K562 (cell line): ENCODE data around the gene PCSK7. TPM values are rescaled to one million over a fixed set of nuclear protein-coding genes. Genes with fewer than 3 reads are reported as not detected.

ENCODE experiments used
- ATF1 ChIP-seq, 2 experiments: fragments of 450-650 bp in 1 of 2; IDR thresholded peaks; 2 replicates each; pipeline ENCODE4 v1.6.1; 2016; ENCODE audit warnings: missing compliant biosample characterization in 1 of 2, missing genetic modification characterization in 1 of 2
- CTCFL ChIP-seq: IDR thresholded peaks from 2 replicates; pipeline ENCODE4 v1.6.1; 2011; ENCODE audit warnings: borderline replicate concordance, low read depth, mild to moderate bottlenecking, moderate library complexity, low read length; ENCODE audit not compliant: insufficient read depth, poor library complexity, severe bottlenecking
- LCOR ChIP-seq: sonication (generic); formaldehyde crosslinking; IDR thresholded peaks from 2 replicates; pipeline ENCODE4 v1.8.0; 2022; ENCODE audit warnings: mild to moderate bottlenecking, missing genetic modification reagents
- RCOR1 ChIP-seq, 2 experiments: IDR thresholded peaks; 2 replicates each; pipeline ENCODE4 v1.6.1; 2012; ENCODE audit warnings: low read depth in 2 of 2, low read length in 2 of 2, borderline replicate concordance in 1 of 2, improper control_type of control experiment in 1 of 2
- polyA plus RNA-seq, 8 experiments: library from polyadenylated mRNA; depleted of rRNA in 4 of 8; stranded (reverse) in 5 of 8; unstranded in 3 of 8; fragments of >200 nt; fragmentation: Nextera tagmentation in 2 of 8; fragmentation: Illumina TruSeq in 1 of 8; extraction: Ambion mirVana in 2 of 8; extraction: Trizol in 1 of 8; gene quantifications; 2 replicates each; pipeline versions ENCODE4 v1.2.1 to v1.2.3, GENCODE V29; 2011 to 2014; ENCODE audit warnings: inconsistent platforms in 1 of 8, missing spikeins in 1 of 8
- total RNA-seq, 7 experiments: library from RNA; depleted of rRNA in 6 of 7; stranded (reverse); fragments of >200 nt in 6 of 7; fragmentation: Illumina TruSeq in 2 of 7; extraction: Trizol in 2 of 7; gene quantifications; 2 replicates each; pipeline versions ENCODE4 v1.2.1 to v1.2.3, GENCODE V29; 2011 to 2021; ENCODE audit warnings: low replicate concordance in 1 of 7
- TF ChIP-seq, protein P1 (sequence below): fragments of 450-650 bp; IDR thresholded peaks from 2 replicates; pipeline ENCODE4 v1.6.1; 2016; ENCODE audit warnings: antibody characterized with exemption
- TF ChIP-seq, protein P2 (sequence below): fragments of 450-650 bp; IDR thresholded peaks from 2 replicates; pipeline ENCODE4 v1.6.1; 2016
- TF ChIP-seq, protein P3 (sequence below), 3 experiments: IDR thresholded peaks in 2 of 3; conservative IDR thresholded peaks in 1 of 3; 2 replicates each; pipeline ENCODE4 v1.5.1; 2011 to 2012; ENCODE audit warnings: low read length in 3 of 3, mild to moderate bottlenecking in 3 of 3, control low read depth in 2 of 3, improper control_type of control experiment in 1 of 3, inconsistent platforms in 1 of 3, low read depth in 1 of 3, mixed read lengths in 1 of 3, moderate library complexity in 1 of 3; ENCODE audit not compliant: insufficient read depth in 2 of 3

PCSK7 gene
- total and polyA plus RNA-seq, 9 of the 15 experiments (the other 6 are each of a cell fraction or from before 2014, with no cell fraction given): 3.1 to 29.2 (median 15.6) TPM

DNA sequence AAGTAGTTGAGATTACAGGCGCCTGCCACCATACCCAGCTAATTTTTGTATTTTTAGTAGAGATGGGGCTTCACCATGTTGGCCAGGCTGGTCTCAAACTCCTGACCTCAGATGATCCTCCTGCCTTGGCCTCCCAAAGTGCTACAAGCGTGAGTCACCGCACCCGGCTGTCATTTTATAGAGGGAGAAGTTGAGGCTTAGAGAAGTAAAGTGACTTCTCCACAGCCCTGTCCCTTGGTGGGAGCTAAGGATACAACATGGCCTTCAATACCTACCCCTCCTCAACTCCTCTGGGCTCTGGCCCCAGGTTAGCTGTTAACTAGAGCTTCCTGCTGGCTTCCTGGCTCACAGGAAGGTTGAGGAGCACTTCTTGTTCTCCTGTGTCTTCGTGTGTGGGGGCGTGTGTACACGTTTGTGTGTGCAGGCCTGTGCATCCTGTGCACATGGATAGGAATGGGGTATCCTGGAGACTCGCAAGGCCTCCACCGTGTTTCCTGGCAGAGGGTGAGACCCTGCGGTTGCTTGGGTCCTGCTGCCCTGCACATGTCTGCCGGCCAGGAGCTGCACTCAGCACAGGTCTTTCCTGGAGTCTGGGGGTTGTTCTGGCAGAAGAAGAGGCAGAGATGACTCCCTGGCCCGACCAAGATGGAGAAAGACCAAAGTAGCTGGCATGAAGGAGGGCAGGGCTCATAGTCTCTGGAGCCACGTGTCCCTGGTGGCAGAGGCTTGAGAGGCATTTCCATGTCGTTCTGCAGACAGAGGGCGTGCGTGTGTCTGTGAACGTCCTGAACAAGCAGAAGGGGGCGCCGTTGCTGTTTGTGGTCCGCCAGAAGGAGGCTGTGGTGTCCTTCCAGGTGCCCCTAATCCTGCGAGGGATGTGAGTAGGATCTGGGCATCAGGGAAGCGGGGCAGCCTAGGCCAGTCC lies 51.0 kb downstream of the PCSK7 start (continued):
- peak; percentile 96 for TF ChIP-seq CTCFL
- no peak for TF ChIP-seq ATF1 (CRISPR knock-in tag; IDR thresholded peaks at IDR 0.05)
- TF ChIP-seq ATF1 (tag; IDR thresholded peaks at IDR 0.05): 0 out of 2 replicates have a peak, but pooled peaks have one; percentile 30
- TF ChIP-seq RCOR1 (IDR thresholded peaks at IDR 0.05; ENCODE audit: borderline replicate concordance in 1 of 2, low read depth in 2 of 2, low read length in 2 of 2): peak in 1 of 2 experiments; percentile 50; a peak in 1 of 4 replicates
- TF ChIP-seq, protein P1, sequence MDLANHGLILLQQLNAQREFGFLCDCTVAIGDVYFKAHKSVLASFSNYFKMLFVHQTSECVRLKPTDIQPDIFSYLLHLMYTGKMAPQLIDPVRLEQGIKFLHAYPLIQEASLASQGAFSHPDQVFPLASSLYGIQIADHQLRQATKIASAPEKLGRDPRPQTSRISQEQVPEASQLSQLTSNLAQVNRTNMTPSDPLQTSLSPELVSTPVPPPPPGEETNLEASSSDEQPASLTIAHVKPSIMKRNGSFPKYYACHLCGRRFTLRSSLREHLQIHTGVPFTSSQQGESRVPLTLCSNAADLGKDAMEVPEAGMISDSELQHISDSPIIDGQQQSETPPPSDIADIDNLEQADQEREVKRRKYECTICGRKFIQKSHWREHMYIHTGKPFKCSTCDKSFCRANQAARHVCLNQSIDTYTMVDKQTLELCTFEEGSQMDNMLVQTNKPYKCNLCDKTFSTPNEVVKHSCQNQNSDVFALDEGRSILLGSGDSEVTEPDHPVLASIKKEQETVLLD: 0 out of 2 replicates have a peak, but pooled peaks have one; percentile 24
- no peak for TF ChIP-seq LCOR (CRISPR knock-in tag)
- TF ChIP-seq, protein P2, sequence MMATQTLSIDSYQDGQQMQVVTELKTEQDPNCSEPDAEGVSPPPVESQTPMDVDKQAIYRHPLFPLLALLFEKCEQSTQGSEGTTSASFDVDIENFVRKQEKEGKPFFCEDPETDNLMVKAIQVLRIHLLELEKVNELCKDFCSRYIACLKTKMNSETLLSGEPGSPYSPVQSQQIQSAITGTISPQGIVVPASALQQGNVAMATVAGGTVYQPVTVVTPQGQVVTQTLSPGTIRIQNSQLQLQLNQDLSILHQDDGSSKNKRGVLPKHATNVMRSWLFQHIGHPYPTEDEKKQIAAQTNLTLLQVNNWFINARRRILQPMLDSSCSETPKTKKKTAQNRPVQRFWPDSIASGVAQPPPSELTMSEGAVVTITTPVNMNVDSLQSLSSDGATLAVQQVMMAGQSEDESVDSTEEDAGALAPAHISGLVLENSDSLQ: 0 out of 2 replicates have a peak, but pooled peaks have one; percentile 9
- TF ChIP-seq, protein P3, sequence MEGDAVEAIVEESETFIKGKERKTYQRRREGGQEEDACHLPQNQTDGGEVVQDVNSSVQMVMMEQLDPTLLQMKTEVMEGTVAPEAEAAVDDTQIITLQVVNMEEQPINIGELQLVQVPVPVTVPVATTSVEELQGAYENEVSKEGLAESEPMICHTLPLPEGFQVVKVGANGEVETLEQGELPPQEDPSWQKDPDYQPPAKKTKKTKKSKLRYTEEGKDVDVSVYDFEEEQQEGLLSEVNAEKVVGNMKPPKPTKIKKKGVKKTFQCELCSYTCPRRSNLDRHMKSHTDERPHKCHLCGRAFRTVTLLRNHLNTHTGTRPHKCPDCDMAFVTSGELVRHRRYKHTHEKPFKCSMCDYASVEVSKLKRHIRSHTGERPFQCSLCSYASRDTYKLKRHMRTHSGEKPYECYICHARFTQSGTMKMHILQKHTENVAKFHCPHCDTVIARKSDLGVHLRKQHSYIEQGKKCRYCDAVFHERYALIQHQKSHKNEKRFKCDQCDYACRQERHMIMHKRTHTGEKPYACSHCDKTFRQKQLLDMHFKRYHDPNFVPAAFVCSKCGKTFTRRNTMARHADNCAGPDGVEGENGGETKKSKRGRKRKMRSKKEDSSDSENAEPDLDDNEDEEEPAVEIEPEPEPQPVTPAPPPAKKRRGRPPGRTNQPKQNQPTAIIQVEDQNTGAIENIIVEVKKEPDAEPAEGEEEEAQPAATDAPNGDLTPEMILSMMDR (IDR thresholded peaks at IDR 0.05 in 2 of 3, conservative IDR thresholded peaks at IDR 0.05 in 1 of 3; ENCODE audit: insufficient read depth in 2 of 3, low read depth in 1 of 3, low read length in 3 of 3): peak; percentile 93 to 100 (median 100)
- TF ChIP-seq, all 486 proteins: peak for 67
